SK-N-MC (cell line): ENCODE measurements around the gene IGLL5.
"Not testable (repeated sequence)": the region's sequence is repeated elsewhere in the genome, so short reads cannot be mapped to it uniquely, and the experiment has no call there.

ENCODE experiments used
- DNase-seq: peaks from one replicate; pipeline ENCODE4 v3.0.0-alpha.2; 2011; ENCODE audit warnings: low read depth, low spot score
- H3K27ac ChIP-seq: fragments of 200-600 bp; sonication (generic); 2 replicates; pipeline ENCODE4 v1.5.1; 2016; ENCODE audit warnings: mixed run types
- H3K36me3 ChIP-seq: fragments of 200-600 bp; sonication (generic); 2 replicates; pipeline ENCODE4 v1.6.1; 2017; ENCODE audit warnings: antibody characterized with exemption, low read length, mixed read lengths; ENCODE audit not compliant: insufficient read depth
- H3K4me3 ChIP-seq: fragments of 200-600 bp; sonication (generic); 2 replicates; pipeline ENCODE4 v1.5.1; 2016
- H3K9ac ChIP-seq: fragments of 200-600 bp; sonication (generic); 2 replicates; pipeline ENCODE4 v1.8.0; 2017; ENCODE audit warnings: mixed run types, mixed read lengths; ENCODE audit not compliant: insufficient read length
- H3K9me3 ChIP-seq: fragments of 200-600 bp; sonication (generic); 2 replicates; pipeline ENCODE4 v1.6.1; 2017; ENCODE audit warnings: low read depth, mild to moderate bottlenecking, antibody characterized with exemption, low read length, moderate library complexity, mixed read lengths
- EZH2 ChIP-seq: fragments of 200-600 bp; sonication (generic); IDR thresholded peaks from one replicate; pipeline ENCODE4 v1.6.1; 2017; ENCODE audit warnings: antibody characterized with exemption
- FOXP2 ChIP-seq: optimal IDR thresholded peaks from 2 replicates; pipeline ENCODE3; 2011; ENCODE audit warnings: mild to moderate bottlenecking, moderate library complexity; ENCODE audit not compliant: insufficient read depth; ENCODE audit errors: extremely low read length, control extremely low read depth
- POLR2AphosphoS5 ChIP-seq: IDR thresholded peaks from 2 replicates; pipeline ENCODE4 v1.6.1; 2012; ENCODE audit warnings: mild to moderate bottlenecking, low read depth, low read length, borderline replicate concordance

IGLL5 gene

GRCh38 chr22:22895776-22896445, 8.3 kb downstream of the IGLL5 start:
- Histone ChIP-seq H3K4me3 (no peak overlapping the region), H3K27ac (no peak overlapping the region), H3K9me3 (no peaks in the 10 kb centered on the region), H3K9ac (no peak overlapping the region), H3K36me3 (no peaks in the 10 kb centered on the region)
- DNase-seq = no peak
- TF ChIP-seq FOXP2 (no peak), POLR2AphosphoS5 (no peak), EZH2 (no peak)

GRCh38 chr22:22896601-22897000, 9.0 kb downstream of the IGLL5 start:
- TF ChIP-seq FOXP2 = no peak
- no peak for TF ChIP-seq EZH2
- no peak for TF ChIP-seq POLR2AphosphoS5
- no peaks in the 10 kb centered on the region for H3K36me3 ChIP-seq

GRCh38 chr22:22897091-22897490, 9.5 kb downstream of the IGLL5 start:
- Histone ChIP-seq H3K9ac (no peak overlapping the region), H3K27ac (no peak overlapping the region), H3K9me3 (no peaks in the 10 kb centered on the region), H3K36me3 (no peaks in the 10 kb centered on the region), H3K4me3 (no peak overlapping the region)
- TF ChIP-seq EZH2 (no peak), POLR2AphosphoS5 (no peak), FOXP2 (no peak)
- no peak for DNase-seq

More at GRCh38 chr22:22896601-22897000, 9.0 kb downstream of the IGLL5 start:
- DNase-seq = no peak
- H3K9ac ChIP-seq = no peak overlapping the region
- H3K4me3 ChIP-seq = no peak overlapping the region
- no peaks in the 10 kb centered on the region for H3K9me3 ChIP-seq
- no peak overlapping the region for H3K27ac ChIP-seq

GRCh38 chr22:22897947-22898346, 10.3 kb downstream of the IGLL5 start:
- no peak overlapping the region for H3K4me3 ChIP-seq
- H3K9me3 ChIP-seq = no peaks in the 10 kb centered on the region
- no peak overlapping the region for H3K27ac ChIP-seq
- DNase-seq = no peak
- TF ChIP-seq EZH2 = no peak
- TF ChIP-seq FOXP2 = no peak
- no peak for TF ChIP-seq POLR2AphosphoS5
- no peak overlapping the region for H3K9ac ChIP-seq
- H3K36me3 ChIP-seq = no peaks in the 10 kb centered on the region

- not testable (repeated sequence) for H3K9ac ChIP-seq, H3K4me3 ChIP-seq, H3K9me3 ChIP-seq, H3K36me3 ChIP-seq, H3K27ac ChIP-seq, DNase-seq
Observed at GRCh38 chr22:22898411-22898950, 10.9 kb downstream of the IGLL5 start.

GRCh38 chr22:22899342-22900080, 11.9 kb downstream of the IGLL5 start:
- H3K27ac ChIP-seq, H3K9me3 ChIP-seq, H3K36me3 ChIP-seq, H3K9ac ChIP-seq, DNase-seq, H3K4me3 ChIP-seq: not testable (repeated sequence)

DNA sequence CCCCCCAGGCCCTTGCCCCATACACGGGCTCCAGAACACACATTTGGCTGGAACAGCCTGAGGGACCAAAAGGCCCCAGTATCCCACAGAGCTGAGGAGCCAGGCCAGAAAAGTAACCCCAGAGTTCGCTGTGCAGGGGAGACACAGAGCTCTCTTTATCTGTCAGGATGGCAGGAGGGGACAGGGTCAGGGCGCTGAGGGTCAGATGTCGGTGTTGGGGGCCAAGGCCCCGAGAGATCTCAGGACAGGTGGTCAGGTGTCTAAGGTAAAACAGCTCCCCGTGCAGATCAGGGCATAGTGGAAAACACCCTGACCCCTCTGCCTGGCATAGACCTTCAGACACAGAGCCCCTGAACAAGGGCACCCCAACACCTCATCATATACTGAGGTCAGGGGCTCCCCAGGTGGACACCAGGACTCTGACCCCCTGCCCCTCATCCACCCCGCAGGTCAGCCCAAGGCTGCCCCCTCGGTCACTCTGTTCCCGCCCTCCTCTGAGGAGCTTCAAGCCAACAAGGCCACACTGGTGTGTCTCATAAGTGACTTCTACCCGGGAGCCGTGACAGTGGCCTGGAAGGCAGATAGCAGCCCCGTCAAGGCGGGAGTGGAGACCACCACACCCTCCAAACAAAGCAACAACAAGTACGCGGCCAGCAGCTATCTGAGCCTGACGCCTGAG, 13.1 kb downstream of the IGLL5 start:
- not testable (repeated sequence) for H3K9ac ChIP-seq

DNA sequence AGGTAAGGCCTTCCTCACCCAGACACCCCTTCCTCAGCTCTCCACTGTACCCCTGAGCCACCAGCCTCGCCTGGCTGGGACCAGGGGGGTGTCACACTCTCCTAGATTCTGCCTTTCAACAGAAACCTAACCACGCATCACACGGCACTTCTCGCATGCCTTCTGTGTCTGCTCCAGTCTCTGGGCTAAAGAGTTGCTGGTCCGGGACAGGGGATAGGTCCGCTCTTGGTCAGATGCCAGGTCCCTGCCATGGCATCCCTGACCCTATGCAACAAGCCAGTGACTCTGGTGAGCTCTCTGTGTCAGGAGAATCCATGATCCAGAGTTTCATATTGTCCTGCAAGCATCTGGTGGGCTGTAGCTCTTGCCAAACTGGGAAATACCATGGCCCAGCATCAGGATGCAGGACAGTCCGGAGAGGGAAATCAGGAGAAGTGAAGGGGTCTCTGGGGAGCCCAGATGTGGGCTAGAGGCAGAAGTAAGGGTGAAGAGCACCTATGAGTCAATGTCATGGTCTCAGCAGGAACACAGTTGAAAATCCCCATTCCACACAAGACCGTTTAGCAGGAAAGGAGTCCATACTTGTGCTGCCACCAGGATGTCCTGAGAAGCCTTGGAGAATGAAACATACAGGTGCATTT, 14.1 kb downstream of the IGLL5 start:
- TF ChIP-seq FOXP2 (no peak), POLR2AphosphoS5 (no peak), EZH2 (no peak)
- no peak overlapping the region for H3K4me3 ChIP-seq
- no peak overlapping the region for H3K27ac ChIP-seq
- no peaks in the 10 kb centered on the region for H3K36me3 ChIP-seq
- no peak for DNase-seq
- no peak overlapping the region for H3K9ac ChIP-seq
- no peaks in the 10 kb centered on the region for H3K9me3 ChIP-seq

More for the DNA sequence above, 13.1 kb downstream of the IGLL5 start:
- not testable (repeated sequence) for H3K4me3 ChIP-seq, H3K9me3 ChIP-seq, DNase-seq, H3K36me3 ChIP-seq, H3K27ac ChIP-seq
